Prostate gland (tissue), 2 donors: ENCODE measurements around the gene FBXO8. TPM values are rescaled to one million over a fixed set of nuclear protein-coding genes. Genes with fewer than 3 reads are reported as not detected.

ENCODE experiments used
- DNase-seq: peaks from one replicate; pipeline ENCODE4 v3.0.0-alpha.2; 2019; ENCODE audit warnings: low spot score
- H3K27ac ChIP-seq, 2 donors: fragments of 200-600 bp; sonication (generic); 2 replicates each; pipeline ENCODE4 v1.5.1; 2017 to 2019
- H3K27me3 ChIP-seq: fragments of 200-600 bp; sonication (generic); replicated peaks from 2 replicates; pipeline ENCODE4 v1.5.1; 2019; ENCODE audit not compliant: insufficient read depth
- H3K36me3 ChIP-seq, 2 donors: fragments of 200-600 bp; sonication (generic); 1 replicate in 1 of 2; 2 replicates in 1 of 2; pipeline versions ENCODE4 v1.5.1 to v1.8.1; 2017 to 2019
- H3K4me1 ChIP-seq: fragments of 200-600 bp; sonication (generic); replicated peaks from 2 replicates; pipeline ENCODE4 v1.5.1; 2019
- H3K4me3 ChIP-seq, 2 donors: fragments of 200-600 bp; sonication (generic); 2 replicates each; pipeline ENCODE4 v1.5.1; 2017 to 2019
- H3K9me3 ChIP-seq: fragments of 200-600 bp; sonication (generic); 2 replicates; pipeline ENCODE4 v1.5.1; 2017
- POLR2A ChIP-seq: fragments of 450-650 bp; IDR thresholded peaks from one replicate; pipeline ENCODE4 v1.6.1; 2016; ENCODE audit warnings: antibody characterized with exemption, mild to moderate bottlenecking
- POLR2AphosphoS5 ChIP-seq: sonication (generic); formaldehyde crosslinking; IDR thresholded peaks from one replicate; pipeline ENCODE4 v1.6.1; 2017; ENCODE audit warnings: antibody characterized with exemption
- WGBS: methylation state at CpG from one replicate; pipeline ENCODE4 v1.1.5; 2018; 5-methylcytosine and 5-hydroxymethylcytosine counted together
- intact Hi-C: fragments of 100-400 bp; cut with DNase I; formaldehyde crosslinking; loops from one replicate; pipeline ENCODE4 v1.14.2; 2022
- total RNA-seq, 2 donors: library from RNA; depleted of rRNA; stranded (reverse); fragments of >200 nt; gene quantifications; one replicate each; pipeline ENCODE4 v1.1.0, GENCODE V29; 2016
- TF ChIP-seq, protein P1 (sequence below), 4 experiments: fragments of 200-600 bp in 2 of 4; fragments of 450-650 bp in 2 of 4; sonication (generic) in 2 of 4; IDR thresholded peaks; 1 replicate in 3 of 4; 2 replicates in 1 of 4; pipeline ENCODE4 v1.5.1; 2016 to 2019; ENCODE audit warnings: antibody characterized with exemption in 4 of 4, mild to moderate bottlenecking in 2 of 4, moderate library complexity in 2 of 4

The FBXO8 gene
- total RNA-seq, 2 donors from 2014 or later: 35.0 to 38.1 TPM

- Histone ChIP-seq H3K27ac (no peak overlapping the region), H3K36me3 (no peaks in the 10 kb centered on the region), H3K27me3 (peaks cover 46% of the 10 kb centered on the region), H3K9me3 (no peaks in the 10 kb centered on the region), H3K4me3 (no peak overlapping the region), H3K4me1 (peaks cover 5% of the 10 kb centered on the region)
- TF ChIP-seq POLR2AphosphoS5 (no peak), POLR2A (no peak)
- TF ChIP-seq, protein P1, sequence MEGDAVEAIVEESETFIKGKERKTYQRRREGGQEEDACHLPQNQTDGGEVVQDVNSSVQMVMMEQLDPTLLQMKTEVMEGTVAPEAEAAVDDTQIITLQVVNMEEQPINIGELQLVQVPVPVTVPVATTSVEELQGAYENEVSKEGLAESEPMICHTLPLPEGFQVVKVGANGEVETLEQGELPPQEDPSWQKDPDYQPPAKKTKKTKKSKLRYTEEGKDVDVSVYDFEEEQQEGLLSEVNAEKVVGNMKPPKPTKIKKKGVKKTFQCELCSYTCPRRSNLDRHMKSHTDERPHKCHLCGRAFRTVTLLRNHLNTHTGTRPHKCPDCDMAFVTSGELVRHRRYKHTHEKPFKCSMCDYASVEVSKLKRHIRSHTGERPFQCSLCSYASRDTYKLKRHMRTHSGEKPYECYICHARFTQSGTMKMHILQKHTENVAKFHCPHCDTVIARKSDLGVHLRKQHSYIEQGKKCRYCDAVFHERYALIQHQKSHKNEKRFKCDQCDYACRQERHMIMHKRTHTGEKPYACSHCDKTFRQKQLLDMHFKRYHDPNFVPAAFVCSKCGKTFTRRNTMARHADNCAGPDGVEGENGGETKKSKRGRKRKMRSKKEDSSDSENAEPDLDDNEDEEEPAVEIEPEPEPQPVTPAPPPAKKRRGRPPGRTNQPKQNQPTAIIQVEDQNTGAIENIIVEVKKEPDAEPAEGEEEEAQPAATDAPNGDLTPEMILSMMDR (IDR thresholded peaks at IDR 0.05): no peak
- intact Hi-C loops: no loop called here
- 3% methylated on average over 41 of the region's 41 CpGs for WGBS
- no peak for DNase-seq
These were observed 66.0 kb downstream of the FBXO8 start for GRCh38 chr4:174217273-174218126.

DNA sequence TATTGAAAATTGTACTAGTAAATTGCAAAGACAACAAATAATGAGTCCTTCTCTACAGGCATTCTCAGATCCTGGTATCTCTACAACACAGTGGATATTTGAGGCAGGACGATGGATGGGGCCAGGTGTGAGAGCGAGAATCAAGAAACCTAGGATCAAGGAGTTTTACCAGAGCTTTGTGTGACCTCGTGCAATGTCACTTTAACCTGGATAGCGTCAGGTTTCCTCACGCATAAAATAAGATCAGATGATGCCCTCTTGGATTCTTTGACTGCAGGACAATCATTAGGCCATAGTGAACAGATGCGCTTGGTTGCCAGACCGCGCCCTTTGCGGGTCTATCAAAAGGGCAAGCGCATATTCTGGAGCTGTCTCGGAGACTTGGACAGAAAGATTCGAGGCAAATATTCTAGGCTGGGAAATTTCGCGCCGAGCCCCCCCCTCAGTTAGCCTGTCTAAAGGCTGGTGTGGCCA, 66.6 kb downstream of the FBXO8 start:
- Histone ChIP-seq H3K9me3 (no peaks in the 10 kb centered on the region), H3K4me1 (peaks cover 5% of the 10 kb centered on the region), H3K4me3 (no peak overlapping the region), H3K36me3 (no peaks in the 10 kb centered on the region), H3K27me3 (peaks cover 52% of the 10 kb centered on the region), H3K27ac (no peak overlapping the region)
- DNase-seq: no peak
- intact Hi-C loops: no loop called here
- 13% methylated on average over 15 of the region's 15 CpGs for WGBS
- no peak for TF ChIP-seq POLR2AphosphoS5
- TF ChIP-seq POLR2A: no peak
- TF ChIP-seq, protein P1 (IDR thresholded peaks at IDR 0.05): no peak

DNA sequence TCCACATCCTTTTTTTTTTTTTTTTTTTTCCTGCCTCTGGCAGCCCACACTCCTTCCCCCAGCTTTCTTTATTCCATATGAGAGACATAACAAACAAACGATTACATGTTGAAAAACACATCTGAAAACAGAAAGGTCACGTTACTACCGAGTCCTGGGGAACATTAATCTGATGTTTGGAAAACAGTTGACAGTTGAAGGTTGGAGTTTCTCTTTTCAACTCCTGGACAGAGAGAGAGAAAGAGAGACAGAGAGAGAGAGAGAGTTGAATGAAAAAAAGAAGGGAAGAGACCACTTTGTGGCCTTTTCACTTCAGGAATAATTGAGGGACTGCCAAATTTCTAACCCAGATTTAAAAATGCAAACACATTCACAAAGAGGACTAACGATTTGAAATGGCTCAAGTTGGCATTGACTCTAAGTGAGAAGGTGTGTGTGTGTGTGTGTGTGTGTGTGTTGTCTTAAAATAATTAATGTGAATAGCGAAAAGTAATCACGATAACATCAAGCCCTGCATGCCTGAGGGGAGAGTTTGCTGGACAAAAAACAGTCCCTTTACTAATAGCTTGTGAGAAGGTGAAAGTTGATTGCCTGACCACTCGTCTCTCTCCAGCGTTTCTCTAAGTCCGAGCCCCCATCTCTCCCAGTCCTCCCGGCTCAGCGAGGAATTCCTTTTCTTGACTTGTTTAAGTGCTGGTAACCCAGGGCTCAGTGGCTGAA, 67.3 kb downstream of the FBXO8 start:
- no peak overlapping the region for H3K27ac ChIP-seq
- peaks cover 5% of the 10 kb centered on the region for H3K4me1 ChIP-seq
- H3K9me3 ChIP-seq: no peaks in the 10 kb centered on the region
- no peaks in the 10 kb centered on the region for H3K36me3 ChIP-seq
- WGBS: 8% methylated on average over 11 of the region's 11 CpGs
- intact Hi-C loops: no loop called here
- H3K27me3 ChIP-seq: peaks cover 52% of the 10 kb centered on the region
- no peak for DNase-seq
- no peak overlapping the region for H3K4me3 ChIP-seq
- TF ChIP-seq, protein P1 (IDR thresholded peaks at IDR 0.05): no peak
- TF ChIP-seq POLR2AphosphoS5 (no peak), POLR2A (no peak)

DNA sequence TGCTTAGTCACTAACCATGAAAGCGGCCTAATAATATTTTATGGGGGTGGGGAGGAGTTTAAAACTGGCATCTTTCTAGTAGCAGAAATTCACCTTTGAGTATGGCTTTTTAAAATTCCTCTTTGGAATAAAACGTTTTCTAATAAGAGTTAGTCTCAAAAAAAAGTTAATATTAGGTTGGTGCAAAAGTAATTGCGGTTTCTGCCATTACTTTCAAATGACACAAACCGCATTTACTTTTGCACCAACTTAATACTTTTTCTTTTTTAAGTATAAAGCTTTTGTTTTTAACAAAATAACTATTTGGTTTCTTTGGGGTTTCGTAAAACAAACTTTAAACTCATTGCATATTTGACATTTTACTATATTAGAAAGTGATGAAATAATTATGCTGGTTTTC, 68.4 kb downstream of the FBXO8 start:
- peaks cover 5% of the 10 kb centered on the region for H3K4me1 ChIP-seq
- intact Hi-C loops: no loop called here
- 13% methylated on average over 5 of the region's 5 CpGs for WGBS
- peaks cover 53% of the 10 kb centered on the region for H3K27me3 ChIP-seq
- no peak overlapping the region for H3K4me3 ChIP-seq
- no peak for DNase-seq
- no peaks in the 10 kb centered on the region for H3K36me3 ChIP-seq
- no peak for TF ChIP-seq POLR2A
- TF ChIP-seq, protein P1 (IDR thresholded peaks at IDR 0.05): no peak
- no peak for TF ChIP-seq POLR2AphosphoS5
- H3K27ac ChIP-seq: no peak overlapping the region
- no peaks in the 10 kb centered on the region for H3K9me3 ChIP-seq
